Kidney glomerular epithelial cell (primary cell): Measurements from ENCODE around the gene SEMA3D.
"Not testable (repeated sequence)": the region's sequence is repeated elsewhere in the genome, so short reads cannot be mapped to it uniquely, and the experiment has no call there.

Source experiments
- DNase-seq: peaks from one replicate; lab custom pipeline; 2025; lab: John Stamatoyannopoulos, UW

Gene SEMA3D

DNA sequence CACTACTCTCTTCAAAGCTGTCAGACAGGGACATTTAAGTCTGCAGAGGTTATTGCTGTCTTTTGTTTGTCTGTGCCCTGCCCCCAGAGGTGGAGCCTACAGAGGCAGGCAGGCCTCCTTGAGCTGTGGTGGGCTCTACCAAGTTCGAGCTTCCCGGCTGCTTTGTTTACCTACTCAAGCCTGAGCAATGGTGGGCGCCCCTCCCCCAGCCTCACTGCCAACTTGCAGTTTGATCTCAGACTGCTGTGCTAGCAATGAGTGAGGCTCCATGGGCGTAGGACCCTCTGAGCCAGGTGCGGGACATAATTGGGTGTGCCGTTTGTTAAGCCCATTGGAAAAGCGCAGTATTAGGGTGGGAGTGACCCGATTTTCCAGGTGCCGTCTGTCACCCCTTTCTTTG is 193.9 kb downstream of the SEMA3D start:
- DNase-seq, result not testable (repeated sequence)

DNA sequence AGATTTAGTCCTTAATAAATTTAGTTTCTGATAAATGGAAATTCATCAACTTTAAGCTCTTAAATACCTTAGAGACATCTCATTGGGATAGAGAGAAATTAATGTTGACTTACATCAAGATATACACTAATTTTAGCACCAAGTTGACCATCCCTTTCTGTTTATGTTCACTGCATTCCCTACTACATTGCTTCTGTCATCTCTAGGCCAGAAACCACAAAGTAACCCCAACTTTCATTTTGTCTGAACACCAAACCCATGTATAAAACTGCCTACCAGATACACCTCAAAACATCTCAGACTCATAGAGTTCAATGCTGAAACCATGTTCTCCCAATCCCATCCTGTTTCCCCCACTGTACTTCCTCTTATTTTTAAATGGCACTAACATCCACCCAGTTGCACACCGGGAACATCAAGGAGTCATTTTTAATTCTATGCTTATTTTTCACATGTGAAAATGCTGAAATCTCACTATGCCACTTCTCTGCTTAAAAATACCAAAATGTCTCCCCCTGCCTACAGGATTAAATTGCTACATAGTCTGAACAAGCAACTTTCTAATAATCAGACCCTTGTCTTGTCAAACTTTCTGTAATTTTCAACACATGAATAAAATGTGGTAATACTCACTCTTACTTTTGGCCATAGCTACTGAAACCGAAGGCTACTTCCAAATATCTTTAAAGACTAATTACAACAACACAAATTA is 201.6 kb downstream of the SEMA3D start:
- DNase-seq, result no peak

DNA sequence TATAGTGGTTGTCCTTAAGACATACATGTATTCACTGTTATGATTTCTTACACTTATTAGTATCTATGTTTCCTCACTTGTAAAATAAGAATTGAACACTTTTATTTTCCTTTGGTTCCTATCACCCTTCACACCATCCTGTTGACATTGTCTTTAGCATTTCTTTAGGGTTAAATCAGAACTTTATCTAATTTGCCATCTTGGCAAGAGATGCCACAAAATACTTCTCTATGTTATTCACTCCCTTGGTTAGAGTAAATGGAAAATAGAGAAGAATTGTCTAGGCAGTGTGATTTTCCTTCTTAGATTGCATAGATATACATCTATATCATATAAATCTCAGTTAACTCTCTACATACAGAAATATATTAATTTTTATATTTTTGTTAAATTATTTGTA is 204.7 kb downstream of the SEMA3D start:
- DNase-seq, result no peak

GRCh38 chr7:84981055-84981976 is 205.5 kb downstream of the SEMA3D start:
- DNase-seq, result no peak

DNA sequence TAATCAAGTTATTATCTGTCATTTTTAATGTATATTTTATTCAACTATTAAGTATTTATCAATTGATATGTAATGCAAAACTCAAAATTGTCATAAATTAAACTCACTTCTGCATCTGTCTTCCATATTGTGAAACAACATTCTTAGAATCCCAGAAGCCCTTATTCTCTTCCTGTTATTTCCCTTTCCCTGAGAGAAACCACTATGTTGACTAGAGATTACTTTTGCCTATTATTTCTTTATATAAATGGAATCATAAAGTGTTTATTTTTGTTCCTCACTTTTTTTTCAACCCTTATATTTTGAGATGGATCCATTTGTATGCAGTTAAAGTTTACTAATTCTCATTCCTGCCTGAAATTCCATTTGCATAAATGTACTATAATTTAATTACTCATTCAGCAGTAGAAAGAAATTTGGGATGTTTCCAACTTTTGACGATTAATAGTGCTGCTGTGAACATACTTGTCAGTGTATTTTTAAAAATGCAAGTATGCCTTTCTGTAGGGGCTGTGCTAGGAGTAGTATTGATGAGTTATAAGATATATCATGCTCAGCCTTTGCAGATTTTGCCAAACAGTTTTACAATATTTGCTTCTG is 211.2 kb downstream of the SEMA3D start:
- no peak for DNase-seq

- DNase-seq, result no peak
These were observed 215.5 kb downstream of the SEMA3D start for GRCh38 chr7:84971360-84971759.

DNA sequence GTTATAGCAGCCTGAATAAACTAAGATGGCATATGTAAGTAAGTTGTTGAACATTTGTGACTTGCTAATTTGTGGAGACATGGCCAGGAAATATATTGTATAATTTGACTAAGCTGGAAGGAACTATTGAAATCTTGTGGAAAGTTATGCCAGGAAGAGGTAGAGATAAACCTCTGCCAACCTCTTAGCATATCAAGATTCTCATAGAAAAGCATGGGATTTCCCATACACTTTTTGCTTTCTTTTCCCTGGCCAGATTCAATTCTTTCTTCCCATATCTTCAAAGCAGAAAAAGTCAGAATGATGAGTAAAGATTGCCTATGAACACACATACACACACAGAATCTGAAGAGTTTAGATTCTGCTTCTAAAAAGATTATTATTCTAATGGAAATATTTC is 216.2 kb downstream of the SEMA3D start:
- DNase-seq, result no peak

DNA sequence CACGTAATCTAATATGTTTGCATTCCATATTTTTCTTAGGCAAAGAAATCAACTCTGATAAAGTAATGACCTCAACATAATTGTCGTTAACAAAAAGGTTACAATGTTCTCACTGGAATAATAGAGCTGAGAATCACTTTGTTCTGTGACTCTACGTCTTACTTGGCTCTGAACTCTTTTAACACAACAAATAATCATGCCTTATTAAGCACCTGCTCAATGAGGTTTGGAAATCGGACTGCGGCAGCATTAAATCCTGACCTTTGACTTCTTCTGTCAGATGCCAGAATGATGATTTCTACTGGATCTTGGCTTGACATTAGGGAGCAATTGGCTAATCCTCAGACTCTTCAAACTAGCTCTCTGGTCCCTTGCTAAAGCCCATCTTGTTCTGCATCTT is 233.6 kb downstream of the SEMA3D start:
- DNase-seq, result no peak

- DNase-seq, result peak; percentile 6
These were observed 236.0 kb downstream of the SEMA3D start for GRCh38 chr7:84950836-84951235.

DNA sequence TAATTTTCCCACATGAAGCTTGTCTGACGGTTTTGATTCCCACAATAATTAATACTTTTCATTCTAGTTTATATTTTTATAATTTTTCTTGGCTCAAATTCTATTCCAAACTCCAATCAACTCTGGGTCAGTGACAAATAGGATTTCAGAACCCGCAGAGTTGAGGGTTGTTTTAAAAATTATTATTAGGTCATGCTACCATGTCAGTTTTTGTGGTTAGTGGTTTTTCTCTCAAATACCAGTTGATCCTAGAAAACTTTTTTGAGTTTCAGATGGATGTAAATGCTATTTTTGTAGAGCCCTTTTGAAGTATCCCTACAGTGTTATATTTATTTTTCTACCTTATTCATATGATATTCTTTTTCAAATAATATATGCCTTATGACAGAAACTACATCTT is 237.4 kb downstream of the SEMA3D start:
- no peak for DNase-seq

DNA sequence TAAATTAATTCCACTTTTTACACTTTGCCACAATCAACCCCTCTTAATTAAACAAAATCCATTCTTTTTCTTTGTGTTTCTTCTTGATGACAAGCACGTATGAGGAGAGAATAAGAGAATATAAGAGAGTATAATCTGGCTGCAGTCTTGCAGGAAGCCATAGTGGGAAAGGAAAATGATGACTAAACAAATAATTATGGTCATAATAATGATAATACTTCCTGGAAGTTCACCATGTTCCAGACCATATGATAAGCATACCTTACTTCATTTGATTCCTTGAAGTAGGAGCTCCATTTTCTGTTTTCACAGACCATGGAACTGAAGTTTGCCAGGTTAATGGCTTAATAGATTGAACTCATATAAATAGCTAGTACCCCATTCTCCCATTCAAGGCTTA is 237.8 kb downstream of the SEMA3D start:
- no peak for DNase-seq

DNA sequence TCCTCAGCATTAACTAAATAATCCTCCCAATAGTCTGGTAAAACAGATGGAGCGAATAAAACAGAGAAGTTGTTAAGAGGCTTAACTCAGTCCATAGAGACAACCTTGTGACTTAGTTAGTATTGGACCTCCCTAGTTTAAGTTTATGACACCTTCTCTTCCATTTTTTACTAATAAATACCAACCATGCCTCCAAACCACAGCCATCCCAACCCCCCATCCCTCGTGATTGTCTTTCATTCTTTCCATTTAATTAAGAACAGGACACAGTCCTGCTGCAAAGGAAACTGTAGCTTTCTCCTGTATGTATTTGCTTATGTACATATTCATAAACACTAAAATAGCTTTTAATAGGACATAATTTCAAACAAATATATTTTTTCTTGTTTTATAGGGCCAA is 238.2 kb downstream of the SEMA3D start:
- no peak for DNase-seq

GRCh38 chr7:84946549-84946948 is 240.3 kb downstream of the SEMA3D start:
- no peak for DNase-seq
